SKM-1 treated with dmso at 0.1 percent for 144 hours (cell line): ENCODE data around the gene MIER2.
A peak's percentile ranks its signal among the peaks of the same experiment; 100 is the strongest.

ENCODE experiments used
- DNase-seq: peaks from one replicate; lab custom pipeline; 2025; ENCODE audit not compliant: unreplicated experiment; lab: John Stamatoyannopoulos, UW

The MIER2 gene

GRCh38 chr19:310781-311496, 33.7 kb downstream of the MIER2 start:
- no peak for DNase-seq

GRCh38 chr19:310141-310651, 34.4 kb downstream of the MIER2 start:
- DNase-seq = no peak

DNA sequence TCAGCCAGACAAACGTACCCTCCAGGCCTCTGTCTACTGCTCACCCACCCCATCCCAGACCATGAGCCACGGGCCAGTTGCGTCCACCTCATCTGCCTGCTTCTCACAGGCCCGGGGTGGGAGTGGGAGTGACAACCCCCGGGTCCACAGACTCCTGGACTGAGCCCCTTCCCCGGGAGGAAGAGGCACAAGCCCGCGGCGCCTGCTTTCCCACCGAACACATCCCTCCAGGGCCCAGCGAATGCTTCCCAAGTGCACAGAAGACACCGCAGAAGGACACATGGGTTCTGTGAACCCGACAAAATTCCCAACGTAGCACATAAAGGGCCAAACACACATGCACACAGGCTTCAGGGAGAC, 35.4 kb downstream of the MIER2 start:
- no peak for DNase-seq

DNA sequence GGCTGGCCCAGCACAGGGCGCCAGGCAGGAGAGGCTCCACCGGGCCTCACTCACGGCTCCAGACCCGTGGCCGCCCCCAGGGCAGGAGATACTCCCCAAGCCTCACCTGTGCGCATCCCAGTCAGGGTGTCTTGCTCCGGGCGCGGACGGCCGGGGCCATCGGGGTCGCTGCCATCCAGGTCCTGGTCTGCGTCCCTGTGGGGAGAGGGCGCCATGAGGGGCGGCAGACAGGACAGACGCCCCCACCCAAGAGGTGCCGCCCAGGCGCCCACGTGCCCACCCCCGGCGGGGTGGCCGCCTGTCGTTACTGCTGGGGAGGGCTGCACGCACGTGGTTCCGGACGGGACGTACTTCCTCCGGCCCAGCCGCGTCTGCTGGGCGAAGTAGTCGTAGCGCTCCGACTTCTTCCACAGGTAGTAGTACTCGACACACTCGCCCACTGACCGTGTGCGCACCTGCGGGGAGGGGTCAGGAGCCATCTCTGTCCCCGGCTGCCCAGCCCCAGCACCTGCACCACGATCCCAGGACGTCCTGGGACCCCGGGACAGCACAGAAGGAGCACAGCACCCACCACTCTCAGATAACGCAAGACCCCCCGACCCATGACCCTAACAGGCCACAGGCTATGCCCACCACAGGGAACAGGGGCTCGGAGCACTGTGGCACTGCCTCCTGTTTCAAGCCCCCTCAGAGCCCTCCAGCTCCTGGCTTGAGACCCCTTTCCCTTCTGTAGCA, 36.0 kb downstream of the MIER2 start:
- no peak for DNase-seq

DNA sequence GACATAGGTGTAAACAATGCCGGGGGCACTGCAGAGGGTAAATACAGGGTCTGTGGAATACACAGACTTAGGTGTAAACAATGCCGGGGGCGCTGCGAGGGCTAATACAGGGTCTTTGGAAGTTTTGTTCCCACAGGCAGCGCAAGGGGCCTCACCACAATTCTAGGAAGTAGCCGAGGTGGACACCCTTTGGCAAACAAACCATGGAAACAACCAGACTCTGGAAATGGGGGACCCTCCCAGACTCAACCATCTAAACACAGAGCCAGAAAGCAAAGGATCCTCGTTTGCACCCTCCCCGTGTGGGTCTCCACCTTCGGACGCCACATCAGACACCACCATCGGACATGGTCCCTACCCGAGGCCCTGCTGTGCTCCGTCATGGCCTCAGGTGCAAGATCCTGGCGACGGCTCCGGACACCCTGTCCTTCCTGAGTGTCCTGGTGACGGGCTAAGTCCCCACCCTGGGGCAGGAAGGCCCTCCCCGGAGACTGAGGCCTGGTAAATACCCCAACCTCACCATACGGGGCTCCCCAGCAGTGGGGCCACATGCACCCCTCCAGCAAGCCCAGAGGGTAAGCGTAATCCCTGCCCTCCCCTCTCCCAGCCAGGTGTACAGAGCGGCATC, 36.7 kb downstream of the MIER2 start:
- no peak for DNase-seq

DNA sequence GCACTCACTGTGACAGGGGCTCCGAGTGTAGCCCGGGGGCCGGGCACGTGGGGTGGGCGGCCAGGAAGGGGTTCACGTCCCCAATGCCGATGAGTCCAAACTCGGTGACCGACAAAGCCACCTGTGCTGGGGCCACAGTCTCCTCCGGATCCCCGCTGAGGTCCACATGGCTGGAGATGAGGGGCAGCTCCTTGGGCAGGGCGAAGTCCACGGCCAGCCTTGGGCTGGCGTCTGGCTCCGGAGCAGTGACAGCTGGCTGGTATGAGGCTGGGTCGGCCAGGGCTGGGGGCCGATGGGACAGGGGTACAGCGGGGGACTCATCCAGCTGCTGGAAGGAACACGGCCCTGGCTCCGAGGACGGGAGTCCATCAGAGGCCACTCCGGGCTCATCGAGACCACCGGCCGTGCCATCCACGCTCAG, 37.5 kb downstream of the MIER2 start:
- no peak for DNase-seq

GRCh38 chr19:306151-306900, 38.3 kb downstream of the MIER2 start:
- DNase-seq = no peak

DNA sequence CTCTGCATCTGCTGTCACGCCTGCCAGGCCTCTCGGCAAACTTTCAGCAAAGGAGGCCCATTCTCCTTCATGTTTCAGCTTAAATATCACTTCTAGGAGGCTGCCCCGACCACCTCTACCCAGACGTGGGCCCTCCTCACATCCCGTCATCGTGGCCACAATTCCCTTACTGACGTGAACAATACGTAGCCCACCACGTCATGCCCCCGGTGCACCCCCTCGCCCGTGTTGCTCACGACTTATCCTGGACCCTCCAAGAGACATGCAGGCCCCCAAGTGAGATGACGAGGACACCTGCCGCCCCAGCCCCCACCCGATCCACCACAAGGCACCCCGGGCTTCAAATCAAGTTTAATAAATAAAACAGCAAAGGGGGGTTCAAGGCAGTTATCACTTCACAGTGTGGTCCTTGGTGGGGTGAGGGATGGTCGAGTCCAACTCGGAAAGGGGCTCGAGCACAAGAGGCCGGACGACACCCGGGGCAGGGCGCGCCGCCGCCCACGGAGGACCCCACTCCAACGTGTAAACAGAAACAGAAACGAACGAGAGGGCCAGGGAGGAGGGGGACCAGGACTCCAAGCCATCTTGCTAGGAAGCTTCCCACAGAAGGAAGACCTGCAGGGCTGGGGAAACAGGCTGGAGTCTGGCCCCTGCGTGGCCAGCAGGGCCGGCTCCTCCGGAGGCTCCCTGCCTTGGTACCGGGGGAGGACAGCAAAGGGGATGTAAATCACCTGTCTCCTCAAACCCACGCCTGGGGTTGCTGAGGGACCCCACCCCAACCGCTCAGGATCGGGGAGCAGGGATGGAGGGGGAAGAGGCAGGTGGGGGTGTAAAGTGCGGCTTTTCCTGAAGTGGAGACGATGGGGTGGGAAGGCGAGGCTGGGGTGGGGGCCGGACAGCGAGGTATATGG, 39.1 kb downstream of the MIER2 start:
- DNase-seq = no peak

DNA sequence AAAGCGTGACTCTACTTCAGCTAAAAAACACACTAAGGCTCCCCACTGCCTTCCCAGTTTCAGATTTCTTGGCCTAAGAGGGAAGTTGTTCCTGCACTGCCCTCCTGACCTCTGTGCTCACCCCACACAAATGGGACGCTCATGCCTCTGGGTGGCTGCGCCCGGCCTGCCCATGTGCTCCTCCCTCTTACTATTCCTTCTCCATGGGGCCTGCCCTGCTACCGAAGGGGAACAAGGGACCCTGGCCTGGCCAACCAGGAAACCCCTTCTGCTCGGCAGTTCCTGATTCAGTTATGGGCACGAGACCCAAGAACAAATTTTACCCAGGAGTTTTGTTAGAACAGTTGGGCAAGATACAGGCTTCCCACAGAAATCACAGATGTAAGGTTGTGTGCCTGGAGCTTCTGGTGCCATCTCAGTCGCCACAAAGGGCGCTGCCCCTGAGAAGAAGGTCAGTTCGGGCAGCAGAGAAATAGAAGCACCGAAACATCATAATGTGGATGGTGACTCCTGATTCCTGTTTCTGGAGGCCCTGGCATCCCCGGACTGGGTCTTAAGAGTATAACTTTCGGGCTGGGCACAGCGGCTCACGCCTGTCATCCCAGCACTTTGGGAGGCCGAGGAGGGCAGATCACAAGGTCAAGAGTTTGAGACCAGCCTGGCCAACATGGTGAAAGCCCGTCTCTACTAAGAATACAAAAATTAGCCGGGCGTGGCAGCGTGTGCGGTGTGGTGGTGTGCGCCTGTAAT, 47.9 kb downstream of the MIER2 start:
- DNase-seq = peak; percentile 42

DNA sequence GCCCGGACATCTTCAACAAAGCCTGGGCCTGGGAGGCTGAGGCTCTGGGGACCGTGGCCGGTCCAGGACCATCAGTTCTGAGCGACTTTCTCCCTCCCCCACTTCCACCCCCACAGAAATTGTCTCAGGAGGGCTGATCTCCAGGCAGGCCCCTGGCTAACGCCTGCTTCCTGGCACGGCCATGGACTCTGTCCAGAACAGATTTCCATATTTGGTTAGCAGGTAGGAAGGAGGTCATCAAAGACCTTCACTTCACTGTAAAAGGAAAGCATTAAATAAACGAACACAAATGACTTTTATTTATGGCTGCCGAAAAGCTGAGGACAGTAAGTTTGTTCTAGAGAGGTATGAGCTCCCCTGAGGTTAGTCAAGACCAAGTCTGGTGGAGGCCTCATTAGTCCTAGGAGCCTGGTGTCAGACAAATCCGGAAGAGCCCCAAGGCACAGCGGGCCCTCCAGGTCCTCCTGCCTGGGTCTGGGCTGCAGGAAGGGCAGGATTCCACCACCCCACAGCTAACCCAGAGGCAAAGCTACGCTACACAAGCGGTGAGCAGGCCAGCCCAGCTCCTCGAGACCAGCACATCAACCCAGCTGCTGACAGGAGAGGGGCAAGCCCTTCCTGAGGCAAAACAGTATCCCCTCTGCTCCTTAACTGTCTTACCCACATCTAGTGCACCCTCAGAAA, 48.8 kb downstream of the MIER2 start:
- no peak for DNase-seq

- peak; percentile 24 for DNase-seq
These were observed 49.5 kb downstream of the MIER2 start for GRCh38 chr19:294946-295686.

DNA sequence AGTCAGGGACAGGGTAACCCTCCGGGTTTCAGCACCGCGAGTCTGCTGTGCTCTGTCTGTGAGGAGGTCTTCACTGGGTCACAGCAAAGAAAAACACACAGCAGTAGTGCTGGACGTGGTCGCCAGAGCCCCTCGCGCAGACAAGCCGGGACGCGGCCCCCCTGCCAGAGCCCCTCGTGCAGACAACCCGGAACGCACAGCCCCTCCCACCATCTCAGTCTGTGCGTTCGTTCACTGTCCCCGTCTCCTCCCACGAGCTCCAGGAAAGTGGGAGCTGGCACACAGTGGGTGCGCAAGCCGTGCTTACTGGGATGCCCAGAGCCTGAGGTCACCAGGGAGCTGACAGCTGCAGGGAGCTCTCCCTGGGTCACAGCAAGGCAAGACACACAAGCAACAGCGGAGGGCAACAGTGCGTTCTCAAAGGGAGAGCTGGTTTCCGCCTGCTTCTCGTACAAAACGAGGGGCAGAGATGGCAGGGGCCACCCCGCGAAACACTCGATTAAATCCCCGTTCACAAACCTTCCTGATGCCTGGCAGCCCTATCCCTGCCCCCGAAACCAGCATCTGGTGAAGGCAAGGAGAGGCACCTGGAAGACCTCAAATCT, 50.2 kb downstream of the MIER2 start:
- no peak for DNase-seq

GRCh38 chr19:293436-294110, 51.0 kb downstream of the MIER2 start:
- no peak for DNase-seq

- DNase-seq = no peak
These were observed 51.6 kb downstream of the MIER2 start for GRCh38 chr19:292951-293350.

- DNase-seq = no peak
These were observed 52.2 kb downstream of the MIER2 start for GRCh38 chr19:292281-292884.

GRCh38 chr19:291561-292280, 52.9 kb downstream of the MIER2 start:
- DNase-seq = no peak
